LNCAP (cell line): ENCODE data around the gene ROBO1.

Experiments used
- TF ChIP-seq, protein P1 (sequence below): fragments of 450-650 bp; IDR thresholded peaks from 2 replicates; pipeline ENCODE4 v1.5.1; 2017; ENCODE audit warnings: mild to moderate bottlenecking

The ROBO1 gene

DNA sequence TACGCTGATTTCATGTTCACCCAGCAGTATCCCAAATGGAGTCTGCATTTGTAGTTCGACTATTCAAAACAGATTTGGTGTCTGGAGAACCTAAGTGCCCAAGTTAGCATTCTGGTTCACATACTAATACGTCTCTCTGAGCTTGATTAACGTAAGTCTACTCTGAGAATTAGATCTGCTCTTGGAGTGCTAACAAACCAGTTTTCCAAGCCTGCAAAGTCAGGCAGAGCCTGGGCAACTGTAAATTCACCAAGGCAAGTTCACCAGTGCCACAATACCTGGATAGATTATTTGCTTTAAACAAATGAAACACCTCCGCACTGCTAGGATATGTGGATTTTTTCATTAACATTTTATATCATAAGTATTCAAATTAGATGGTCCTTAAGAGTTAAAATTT, 912.6 kb downstream of the ROBO1 start:
- TF ChIP-seq, protein P1, sequence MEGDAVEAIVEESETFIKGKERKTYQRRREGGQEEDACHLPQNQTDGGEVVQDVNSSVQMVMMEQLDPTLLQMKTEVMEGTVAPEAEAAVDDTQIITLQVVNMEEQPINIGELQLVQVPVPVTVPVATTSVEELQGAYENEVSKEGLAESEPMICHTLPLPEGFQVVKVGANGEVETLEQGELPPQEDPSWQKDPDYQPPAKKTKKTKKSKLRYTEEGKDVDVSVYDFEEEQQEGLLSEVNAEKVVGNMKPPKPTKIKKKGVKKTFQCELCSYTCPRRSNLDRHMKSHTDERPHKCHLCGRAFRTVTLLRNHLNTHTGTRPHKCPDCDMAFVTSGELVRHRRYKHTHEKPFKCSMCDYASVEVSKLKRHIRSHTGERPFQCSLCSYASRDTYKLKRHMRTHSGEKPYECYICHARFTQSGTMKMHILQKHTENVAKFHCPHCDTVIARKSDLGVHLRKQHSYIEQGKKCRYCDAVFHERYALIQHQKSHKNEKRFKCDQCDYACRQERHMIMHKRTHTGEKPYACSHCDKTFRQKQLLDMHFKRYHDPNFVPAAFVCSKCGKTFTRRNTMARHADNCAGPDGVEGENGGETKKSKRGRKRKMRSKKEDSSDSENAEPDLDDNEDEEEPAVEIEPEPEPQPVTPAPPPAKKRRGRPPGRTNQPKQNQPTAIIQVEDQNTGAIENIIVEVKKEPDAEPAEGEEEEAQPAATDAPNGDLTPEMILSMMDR: no peak

DNA sequence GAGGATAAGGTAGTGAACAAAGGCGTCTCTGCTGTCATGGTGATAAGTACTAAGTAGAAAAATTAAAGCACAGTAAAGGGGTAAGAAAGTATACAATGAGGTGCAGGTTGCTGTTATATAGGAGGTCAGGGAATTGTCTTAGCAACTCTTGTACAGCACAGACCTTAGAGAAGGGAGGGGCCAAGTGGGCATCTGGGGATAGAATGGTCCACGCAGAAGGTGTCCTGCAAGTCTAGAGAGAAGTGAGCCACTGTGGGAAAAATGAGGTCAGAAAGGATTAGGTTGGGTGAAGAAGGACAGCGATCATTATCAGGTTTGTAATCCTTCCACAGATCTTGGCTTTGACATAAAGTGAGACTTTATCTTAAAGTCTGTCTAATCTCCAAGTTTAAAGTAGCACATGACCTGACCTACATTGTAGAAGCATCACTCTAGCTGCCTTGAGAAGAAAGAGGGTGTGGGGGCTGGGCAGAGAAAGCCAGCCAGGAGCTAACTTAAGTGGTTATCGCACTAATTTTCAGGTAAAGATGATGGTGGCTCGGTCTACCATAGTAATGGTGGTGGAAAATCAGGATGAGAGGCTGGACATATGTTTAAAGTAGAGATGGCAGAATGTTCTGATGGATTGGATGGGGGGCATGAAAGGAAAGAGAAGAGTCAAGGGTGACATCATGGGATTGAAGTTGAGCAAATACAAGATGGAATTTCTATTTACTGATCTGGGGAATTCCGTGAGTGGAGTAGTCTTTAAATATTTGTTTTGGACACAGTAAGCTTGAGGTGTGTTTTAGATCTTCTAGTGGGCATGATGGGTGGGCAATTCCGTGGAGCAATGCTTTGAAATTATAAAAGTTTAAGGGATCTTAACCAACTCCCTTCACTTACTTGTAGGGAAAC, 919.2 kb downstream of the ROBO1 start:
- TF ChIP-seq, protein P1: no peak

DNA sequence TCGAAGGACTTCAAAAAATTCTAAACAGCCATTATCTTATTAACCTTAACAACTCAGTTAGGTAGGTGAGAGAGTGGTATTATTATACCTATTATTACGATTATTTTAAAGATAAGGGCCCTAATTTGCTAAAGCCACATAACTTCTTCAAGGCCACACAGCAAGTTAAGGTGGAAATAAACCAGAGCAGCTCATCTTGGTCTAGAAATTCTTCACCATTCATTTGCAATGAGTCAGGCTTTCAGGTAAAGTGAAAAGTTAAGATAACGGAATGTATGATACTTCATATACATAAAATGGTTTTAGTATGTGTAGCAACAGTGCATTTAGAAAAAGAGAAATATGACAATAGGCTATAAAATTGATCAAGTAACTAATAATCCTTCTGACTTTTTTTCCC, 920.2 kb downstream of the ROBO1 start:
- TF ChIP-seq, protein P1: no peak

DNA sequence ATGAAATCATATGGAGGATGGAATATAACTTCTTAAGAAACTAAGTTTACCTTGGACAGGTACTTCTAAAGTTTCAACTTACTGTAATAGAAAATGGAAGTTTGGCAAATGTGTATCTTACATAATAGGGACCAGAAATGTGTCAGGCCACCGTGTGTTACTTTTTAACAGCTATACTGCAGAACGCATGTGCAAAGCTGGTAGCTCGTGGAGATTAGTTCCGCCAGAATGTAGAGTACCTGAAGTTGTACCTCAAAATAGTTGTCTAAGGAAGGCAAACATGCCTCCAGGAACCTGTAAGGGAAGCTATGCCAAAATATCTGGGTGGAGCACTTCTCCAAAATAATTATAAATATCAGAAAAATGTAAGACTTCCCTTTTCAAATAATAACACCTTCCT, 920.6 kb downstream of the ROBO1 start:
- TF ChIP-seq, protein P1: no peak

DNA sequence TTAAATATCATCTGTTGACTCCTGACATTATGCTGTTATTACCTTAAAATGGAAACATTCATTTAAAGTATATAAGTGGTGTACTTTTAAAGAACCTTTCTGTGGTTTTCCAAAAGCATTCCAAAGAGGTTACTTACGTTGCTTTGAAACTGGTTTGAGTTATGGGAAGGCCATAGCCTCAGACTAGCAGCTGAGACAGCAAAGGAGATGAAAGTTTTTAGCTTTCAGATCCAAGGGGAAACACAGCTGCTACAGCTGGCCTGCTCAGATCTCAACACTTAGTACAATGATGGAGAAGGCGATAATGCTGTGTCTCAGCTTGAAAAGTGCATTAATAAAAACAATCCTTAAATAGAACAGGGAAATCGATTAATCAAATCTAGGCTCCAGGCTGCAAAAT, 921.1 kb downstream of the ROBO1 start:
- TF ChIP-seq, protein P1: no peak

DNA sequence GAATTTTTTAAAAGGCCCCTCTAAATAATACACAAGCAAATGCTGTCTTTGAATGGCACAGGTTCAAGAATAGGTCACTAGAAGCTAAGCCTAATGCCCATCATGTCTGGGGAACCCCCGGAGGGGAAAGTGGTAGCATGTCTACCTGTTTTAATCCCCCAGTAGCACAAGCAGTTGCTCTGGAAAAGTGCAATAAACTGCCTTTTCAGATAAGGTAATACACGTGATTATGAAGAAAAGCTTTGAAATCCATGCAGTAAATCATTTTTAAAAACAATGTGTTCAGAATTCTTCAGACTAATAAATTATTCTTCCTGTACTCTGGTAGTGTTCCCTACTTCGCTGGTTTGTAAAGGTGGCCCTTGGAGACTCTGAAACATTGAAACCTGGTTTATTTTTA, 922.2 kb downstream of the ROBO1 start:
- TF ChIP-seq, protein P1: no peak

DNA sequence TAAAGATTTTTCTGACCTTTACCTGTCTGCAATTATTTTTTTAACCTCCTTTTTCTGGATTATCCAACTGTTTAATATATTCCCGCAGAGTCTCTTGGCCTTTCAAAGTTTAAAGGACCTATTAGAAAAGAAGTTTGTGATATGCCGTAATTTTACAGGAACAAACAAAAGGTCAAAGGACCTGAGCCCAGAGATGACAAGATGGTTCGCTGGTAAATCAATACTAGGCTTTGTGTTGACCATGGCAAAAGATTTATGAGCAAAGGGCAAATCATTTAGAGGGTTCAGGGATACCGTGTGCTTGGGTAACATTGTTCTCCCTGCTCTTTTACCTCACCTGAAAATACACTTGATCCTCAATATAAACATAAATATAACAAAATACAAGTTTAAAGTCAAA, 923.5 kb downstream of the ROBO1 start:
- TF ChIP-seq, protein P1: no peak
